Heart right ventricle (tissue), 16 donors: ENCODE data around the gene GNG13. TPM values are rescaled to one million over a fixed set of nuclear protein-coding genes. Genes with fewer than 3 reads are reported as not detected.
A peak's percentile ranks its signal among the peaks of the same experiment; 100 is the strongest.
"Not testable (repeated sequence)": the region's sequence is repeated elsewhere in the genome, so short reads cannot be mapped to it uniquely, and the experiment has no call there.

ENCODE experiments used
- ATAC-seq, 8 donors: fragments of 200-7000 bp; cut with Tn5 transposase; one replicate each; pipeline ENCODE4 v1.9.1; 2020; ENCODE audit warnings: mild to moderate bottlenecking in 8 of 8, moderate library complexity in 8 of 8, moderate number of reproducible peaks in 1 of 8
- DNase-seq, 2 donors: peaks; one replicate each; pipeline ENCODE4 v3.0.0-alpha.2; 2020
- H3K27ac ChIP-seq, 10 donors: fragments of 200-600 bp; sonication (generic) in 2 of 10; one replicate each; pipeline versions ENCODE4 v1.5.0 to v1.8.0; 2020 to 2022; ENCODE audit warnings: mild to moderate bottlenecking in 3 of 10
- H3K27me3 ChIP-seq, 7 donors: fragments of 200-600 bp; one replicate each; pipeline ENCODE4 v1.8.0; 2021 to 2022; ENCODE audit warnings: mild to moderate bottlenecking in 2 of 7
- H3K36me3 ChIP-seq, 9 donors: fragments of 200-600 bp; sonication (generic) in 1 of 9; one replicate each; pipeline versions ENCODE4 v1.5.0 to v1.8.0; 2020 to 2022; ENCODE audit warnings: mild to moderate bottlenecking in 2 of 9
- H3K4me1 ChIP-seq, 9 donors: fragments of 200-600 bp; sonication (generic) in 1 of 9; one replicate each; pipeline versions ENCODE4 v1.5.0 to v1.8.0; 2020 to 2022; ENCODE audit warnings: mild to moderate bottlenecking in 4 of 9
- H3K4me3 ChIP-seq, 10 donors: fragments of 200-600 bp; sonication (generic) in 2 of 10; one replicate each; pipeline versions ENCODE4 v1.5.0 to v1.8.0; 2020 to 2022; ENCODE audit warnings: mild to moderate bottlenecking in 7 of 10, moderate library complexity in 2 of 10
- H3K9me3 ChIP-seq, 11 donors: fragments of 200-600 bp in 10 of 11; sonication (generic) in 2 of 11; one replicate each; pipeline versions ENCODE4 v1.5.0 to v1.8.0; 2013 to 2022; ENCODE audit warnings: mild to moderate bottlenecking in 2 of 11, control low read depth in 1 of 11, moderate library complexity in 1 of 11
- WGBS, 2 donors: extraction: QIAGEN DNeasy Blood & Tissue Kit; methylation state at CpG; one replicate each; pipeline ENCODE4 v1.1.7; 2013; ENCODE audit warnings: inconsistent platforms in 1 of 2; 5-methylcytosine and 5-hydroxymethylcytosine counted together
- intact Hi-C, 10 donors: fragments of 100-400 bp; cut with DNase I; formaldehyde crosslinking; loops; one replicate each; pipeline versions ENCODE4 v1.11.1 to v1.14.2; 2022
- polyA plus RNA-seq, 2 donors: library from polyadenylated mRNA; stranded (reverse); fragments of 200-250 nt; gene quantifications; one replicate each; pipeline ENCODE4 v1.2.3, GENCODE V29; 2013
- total RNA-seq, 10 donors: library from RNA; stranded (reverse); fragmentation: NEBNext Ultra II Directional in 3 of 10; extraction: Animal tissue kit (Norgen Biotek cat#: 25700) in 3 of 10; gene quantifications; one replicate each; pipeline versions ENCODE4 v1.2.1 to v1.2.4, GENCODE V29; 2021 to 2023
- TF ChIP-seq, protein P1 (sequence below), 9 donors: fragments of 200-600 bp; sonication (generic) in 2 of 9; IDR thresholded peaks; one replicate each; pipeline versions ENCODE4 v1.5.0 to v1.8.0; 2021 to 2022; ENCODE audit warnings: antibody characterized with exemption in 9 of 9, mild to moderate bottlenecking in 5 of 9, moderate library complexity in 1 of 9
- donor health status: Arrhythmogenic right ventricular cardiomyopathy.
- donor health status: ischemic (EF 13 %, LVEDD 7.1; RV severe dilation, severe dysfunction).
- donor health status: healthy with polysubstance abuse.
- donor health status: DM: no; HTN: yes; CAD: no.
- donor health status: DM: no; HTN: no; CAD: no.
- donor health status: ischemic (EF 25% LVEDD 6.9; RV normal size, moderate dysfunction).
- donor health status: ischemic (EF 25% LVEDD 5.7; RV mildly dilated, moderate dysfunction).
- donor health status: healthy.
- donor health status: DM: yes; HTN: yes; CAD: no.
- donor health status: Ischemic cardiomyopathy.
- donor health status: ischemic (EF 35%, LVEDD 5.7; RV mildly dilated, moderate dysfunction).
- donor health status: nonischemic (EF 11% LVEDD 7.7; RV severe dilation, severe dysfunction).
- donor health status: DM: yes; HTN: yes; CAD: no.
- donor health status: PGD.
- donor health status: ischemic (EF 29% LVEDD 5.4; RV normal size, mild dysfunction).
- donor health status: nonischemic (EF 23%, LVEDD 6.1; RV moderate dilation, normal function).

Gene GNG13
- total and polyA plus RNA-seq, 12 donors, result not detected

DNA sequence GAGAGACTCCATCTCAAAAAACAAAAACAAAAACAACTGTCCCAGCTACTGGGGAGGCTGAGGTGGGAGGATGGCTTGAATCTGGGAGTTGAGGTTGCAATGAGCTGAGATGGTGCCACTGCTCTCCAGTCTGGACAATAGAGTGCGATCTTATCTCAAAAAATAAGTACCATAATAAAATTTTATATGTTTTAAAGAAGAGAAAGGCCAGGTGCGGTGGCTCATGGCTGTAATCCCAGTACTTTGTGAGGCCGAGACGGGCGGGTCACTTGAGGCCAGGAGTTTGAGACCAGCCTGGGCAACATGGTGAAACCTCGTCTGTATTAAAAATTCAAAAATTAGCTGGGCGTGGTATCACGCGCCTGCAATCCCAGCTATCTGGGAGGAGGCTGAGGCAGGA is 23.7 kb downstream of the GNG13 start:
- DNase-seq (no peak), ATAC-seq (no peak)
- Histone ChIP-seq H3K9me3 (no peaks in the 10 kb centered on the region), H3K27me3 (peaks cover 0 to 48% (median 29%) of the 10 kb centered on the region in 7 donors), H3K36me3 (no peaks in the 10 kb centered on the region), H3K4me3 (no peak overlapping the region), H3K27ac (no peak overlapping the region), H3K4me1 (no peaks in the 10 kb centered on the region)
- WGBS, 2 donors, result 91 to 94% methylated on average over 9 of the region's 9 CpGs
- intact Hi-C loops, result no loop called here
- TF ChIP-seq, protein P1, sequence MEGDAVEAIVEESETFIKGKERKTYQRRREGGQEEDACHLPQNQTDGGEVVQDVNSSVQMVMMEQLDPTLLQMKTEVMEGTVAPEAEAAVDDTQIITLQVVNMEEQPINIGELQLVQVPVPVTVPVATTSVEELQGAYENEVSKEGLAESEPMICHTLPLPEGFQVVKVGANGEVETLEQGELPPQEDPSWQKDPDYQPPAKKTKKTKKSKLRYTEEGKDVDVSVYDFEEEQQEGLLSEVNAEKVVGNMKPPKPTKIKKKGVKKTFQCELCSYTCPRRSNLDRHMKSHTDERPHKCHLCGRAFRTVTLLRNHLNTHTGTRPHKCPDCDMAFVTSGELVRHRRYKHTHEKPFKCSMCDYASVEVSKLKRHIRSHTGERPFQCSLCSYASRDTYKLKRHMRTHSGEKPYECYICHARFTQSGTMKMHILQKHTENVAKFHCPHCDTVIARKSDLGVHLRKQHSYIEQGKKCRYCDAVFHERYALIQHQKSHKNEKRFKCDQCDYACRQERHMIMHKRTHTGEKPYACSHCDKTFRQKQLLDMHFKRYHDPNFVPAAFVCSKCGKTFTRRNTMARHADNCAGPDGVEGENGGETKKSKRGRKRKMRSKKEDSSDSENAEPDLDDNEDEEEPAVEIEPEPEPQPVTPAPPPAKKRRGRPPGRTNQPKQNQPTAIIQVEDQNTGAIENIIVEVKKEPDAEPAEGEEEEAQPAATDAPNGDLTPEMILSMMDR (IDR thresholded peaks at IDR 0.05), result no peak

DNA sequence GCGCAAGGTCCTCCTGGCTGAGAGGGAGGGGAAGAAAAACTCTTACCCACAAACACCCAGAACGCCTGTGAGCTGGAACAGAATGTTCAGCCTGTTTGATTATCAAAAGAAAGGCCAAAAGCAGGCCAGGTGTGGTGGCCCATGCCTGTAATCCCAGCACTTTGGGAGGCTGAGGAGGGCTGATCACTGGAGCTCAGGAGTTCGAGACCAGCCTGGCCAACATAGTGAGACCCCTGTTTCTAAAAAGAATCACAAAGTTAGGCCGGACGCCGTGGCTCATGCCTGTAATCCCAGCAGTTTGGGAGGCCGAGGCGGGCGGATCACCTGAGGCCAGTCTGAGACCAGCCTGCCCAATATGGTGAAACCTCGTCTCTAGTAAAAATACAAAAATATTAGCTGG is 24.2 kb downstream of the GNG13 start:
- H3K4me1 ChIP-seq, ATAC-seq, H3K4me3 ChIP-seq, H3K27ac ChIP-seq, H3K9me3 ChIP-seq, H3K36me3 ChIP-seq, DNase-seq, intact Hi-C loops: not testable (repeated sequence)
- WGBS, 2 donors, result 87 to 93% methylated on average over 9 to 10 of the region's 10 CpGs
- H3K27me3 ChIP-seq, result peaks cover 0 to 43% (median 25%) of the 10 kb centered on the region in 7 donors

DNA sequence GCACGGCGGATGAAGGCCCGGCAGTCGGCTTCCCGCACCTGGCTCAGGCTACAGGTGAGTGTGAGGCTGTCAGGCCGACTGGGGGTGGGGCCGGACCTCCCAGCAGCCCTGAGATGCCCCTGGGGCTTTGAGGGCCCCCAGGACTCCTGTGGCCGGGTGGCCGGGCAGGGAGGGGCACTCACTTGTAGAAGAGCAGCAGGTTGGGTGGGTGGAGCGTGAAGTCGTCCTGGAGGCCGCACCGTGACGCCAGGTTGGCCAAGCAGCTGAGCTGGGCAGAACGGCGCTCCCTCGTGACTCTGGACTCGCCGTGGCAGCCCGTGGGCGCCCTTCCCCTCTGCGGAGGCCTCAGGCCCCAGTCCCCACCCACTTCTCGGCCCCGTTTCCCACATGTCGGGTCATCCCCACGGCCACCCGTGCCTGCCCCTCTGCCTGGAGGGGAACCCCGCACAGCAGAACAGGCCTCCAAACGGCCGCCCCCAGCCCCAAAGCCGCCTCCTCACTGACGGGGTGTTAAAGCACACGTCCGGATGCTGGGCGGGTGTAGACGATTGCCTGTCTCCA is 25.2 kb downstream of the GNG13 start:
- TF ChIP-seq, protein P1 (IDR thresholded peaks at IDR 0.05), result no peak

DNA sequence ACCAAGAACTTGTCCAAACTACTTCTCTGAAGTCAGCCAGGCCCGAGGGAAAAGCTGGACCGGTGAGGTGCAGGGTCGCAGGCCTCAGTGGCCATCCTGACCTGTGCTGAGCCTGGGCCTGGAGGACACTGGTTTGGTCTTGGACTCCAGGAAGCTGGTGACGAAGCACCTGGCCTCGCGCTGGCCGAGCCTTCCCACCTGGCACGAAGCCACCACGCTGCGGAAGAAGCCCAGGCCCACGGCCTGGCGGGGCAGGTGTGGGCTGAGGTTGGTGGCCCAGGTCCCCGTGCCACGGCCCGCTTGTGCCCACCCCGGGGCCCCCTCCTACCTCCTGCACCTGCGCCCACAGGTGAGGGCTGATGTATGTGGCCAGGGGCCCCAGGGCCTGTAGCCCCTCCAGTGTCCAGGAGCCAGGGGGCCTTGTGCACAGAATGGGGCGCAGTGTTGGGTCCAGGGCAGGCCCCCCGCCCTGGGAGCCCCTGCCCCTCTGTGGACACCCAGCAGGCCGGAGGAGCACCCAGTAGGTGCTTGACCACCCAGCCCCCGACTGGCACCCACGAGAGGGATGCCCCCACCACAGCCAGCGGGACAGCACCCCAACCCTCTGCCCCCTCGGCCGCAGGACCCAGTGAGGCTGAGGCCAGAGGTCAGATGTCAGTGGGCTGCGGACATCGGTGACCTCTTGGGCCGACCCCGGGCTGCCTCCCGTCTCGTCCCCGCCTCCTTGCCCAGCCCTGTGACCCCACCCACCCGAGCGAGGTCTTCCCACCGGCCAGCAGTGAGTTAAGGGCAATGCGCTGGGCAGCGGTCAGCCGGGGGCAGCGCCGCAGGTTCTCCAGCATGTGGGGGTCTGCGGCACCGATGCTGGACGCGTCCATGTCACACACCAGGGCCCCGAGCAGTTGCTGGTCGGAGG is 26.2 kb downstream of the GNG13 start:
- H3K4me1 ChIP-seq, result no peaks in the 10 kb centered on the region
- H3K27me3 ChIP-seq, result peaks cover 0 to 34% (median 15%) of the 10 kb centered on the region in 7 donors
- DNase-seq, result no peak
- peak in 1 of 8 donors; percentile 18 for ATAC-seq
- no peak overlapping the region for H3K27ac ChIP-seq
- no peaks in the 10 kb centered on the region for H3K9me3 ChIP-seq
- TF ChIP-seq, protein P1 (IDR thresholded peaks at IDR 0.05), result no peak
- no peak overlapping the region for H3K4me3 ChIP-seq
- no peaks in the 10 kb centered on the region for H3K36me3 ChIP-seq
- WGBS, 2 donors, result 82 to 84% methylated on average over 46 of the region's 46 CpGs
- intact Hi-C loops, result no loop called here

More for the DNA sequence above, 25.2 kb downstream of the GNG13 start:
- peaks cover 0 to 39% (median 20%) of the 10 kb centered on the region in 7 donors for H3K27me3 ChIP-seq
- no peak for ATAC-seq
- H3K9me3 ChIP-seq, result no peaks in the 10 kb centered on the region
- no peak overlapping the region for H3K4me3 ChIP-seq
- H3K27ac ChIP-seq, result no peak overlapping the region
- no peaks in the 10 kb centered on the region for H3K36me3 ChIP-seq
- no peak for DNase-seq
- intact Hi-C loops, result no loop called here
- no peaks in the 10 kb centered on the region for H3K4me1 ChIP-seq
- WGBS, 2 donors, result 79% methylated on average over 33 to 36 of the region's 36 CpGs
